GM23248 (cell line): ENCODE measurements around the gene CSMD2. TPM values are rescaled to one million over a fixed set of nuclear protein-coding genes. Genes with fewer than 3 reads are reported as not detected.

Source experiments
- DNase-seq: peaks from one replicate; pipeline ENCODE4 v3.0.0-alpha.2; 2015
- H2AFZ ChIP-seq: fragments of 200-600 bp; sonication (generic); 2 replicates; pipeline ENCODE4 v1.6.1; 2016; ENCODE audit warnings: antibody characterized with exemption
- H3F3A ChIP-seq: fragments of 200-600 bp; sonication (generic); 2 replicates; pipeline ENCODE4 v1.6.1; 2016; ENCODE audit warnings: mild to moderate bottlenecking, antibody characterized with exemption, mixed run types; ENCODE audit not compliant: insufficient read depth
- H3K27ac ChIP-seq: fragments of 200-600 bp; sonication (generic); 2 replicates; pipeline ENCODE4 v1.5.1; 2016; ENCODE audit warnings: mild to moderate bottlenecking
- H3K27me3 ChIP-seq: fragments of 200-600 bp; sonication (generic); replicated peaks from 2 replicates; pipeline ENCODE4 v1.6.1; 2016; ENCODE audit warnings: mild to moderate bottlenecking; ENCODE audit not compliant: insufficient read depth
- H3K36me3 ChIP-seq: fragments of 200-600 bp; sonication (generic); 2 replicates; pipeline ENCODE4 v1.6.1; 2016; ENCODE audit warnings: low read depth, mild to moderate bottlenecking
- H3K4me1 ChIP-seq: fragments of 200-600 bp; sonication (generic); 2 replicates; pipeline ENCODE4 v1.6.1; 2016; ENCODE audit warnings: mild to moderate bottlenecking; ENCODE audit not compliant: insufficient read depth
- H3K4me2 ChIP-seq: fragments of 200-600 bp; sonication (generic); one replicate; pipeline ENCODE4 v1.6.1; 2016; ENCODE audit warnings: mild to moderate bottlenecking; ENCODE audit not compliant: unreplicated experiment
- H3K4me3 ChIP-seq: fragments of 200-600 bp; sonication (generic); 2 replicates; pipeline ENCODE4 v1.5.1; 2016; ENCODE audit warnings: mild to moderate bottlenecking
- H3K79me2 ChIP-seq: fragments of 200-600 bp; sonication (generic); 2 replicates; pipeline ENCODE4 v1.6.1; 2016; ENCODE audit warnings: mild to moderate bottlenecking; ENCODE audit not compliant: insufficient read depth
- H3K9ac ChIP-seq: fragments of 200-600 bp; sonication (generic); 2 replicates; pipeline ENCODE4 v1.6.1; 2016; ENCODE audit warnings: mild to moderate bottlenecking
- H3K9me2 ChIP-seq: fragments of 200-600 bp; sonication (generic); 2 replicates; pipeline ENCODE4 v1.6.1; 2016; ENCODE audit warnings: mixed run types, mild to moderate bottlenecking, moderate library complexity; ENCODE audit not compliant: insufficient read depth
- H3K9me3 ChIP-seq: fragments of 200-600 bp; sonication (generic); one replicate; pipeline ENCODE4 v1.6.1; 2017; ENCODE audit warnings: low read depth
- H4K20me1 ChIP-seq: fragments of 200-600 bp; sonication (generic); 2 replicates; pipeline ENCODE4 v1.6.0; 2016; ENCODE audit not compliant: insufficient read depth
- EZH2 ChIP-seq: fragments of 200-600 bp; sonication (generic); IDR thresholded peaks from 2 replicates; pipeline ENCODE4 v1.6.1; 2018; ENCODE audit warnings: antibody characterized with exemption, mild to moderate bottlenecking; ENCODE audit not compliant: insufficient read depth, poor library complexity, severe bottlenecking
- EZH2phosphoT487 ChIP-seq: fragments of 200-600 bp; sonication (generic); IDR thresholded peaks from 2 replicates; pipeline ENCODE4 v1.6.1; 2018; ENCODE audit warnings: antibody characterized with exemption, moderate library complexity, mild to moderate bottlenecking, low read depth; ENCODE audit not compliant: insufficient read depth
- WGBS, 2 experiments: methylation state at CpG; one replicate each; pipeline ENCODE4 v1.1.6; 2015 to 2017; ENCODE audit warnings: low lambda C conversion rate in 2 of 2, low coverage in 1 of 2; ENCODE audit errors: missing lambda C conversion rate in 2 of 2; 5-methylcytosine and 5-hydroxymethylcytosine counted together
- in situ Hi-C: fragments of 300-500 bp; cut with MboI; formaldehyde crosslinking; loops from 2 replicates; pipeline ENCODE4 v1.15.0; 2020
- polyA plus RNA-seq: library from polyadenylated mRNA; unstranded; fragments of >200 nt; fragmentation: Nextera tagmentation; extraction: Ambion mirVana; gene quantifications from 2 replicates; pipeline ENCODE4 v1.2.1, GENCODE V29; 2016
- total RNA-seq: library from RNA; depleted of rRNA; stranded (reverse); fragments of >200 nt; shearing (Covaris generic); gene quantifications from 2 replicates; pipeline ENCODE4 v1.2.3, GENCODE V29; 2014

The CSMD2 gene
- total and polyA plus RNA-seq, 2 experiments from 2014 or later: 4.5 to 7.1 TPM

- H3K4me1 ChIP-seq: no peaks in the 10 kb centered on the region
- in situ Hi-C loops: no loop called here
- WGBS, 2 experiments: 61 to 65% methylated on average over 3 of the region's 3 CpGs
Measured at GRCh38 chr1:34192621-34193020, 27.6 kb upstream of the CSMD2 start.

DNA sequence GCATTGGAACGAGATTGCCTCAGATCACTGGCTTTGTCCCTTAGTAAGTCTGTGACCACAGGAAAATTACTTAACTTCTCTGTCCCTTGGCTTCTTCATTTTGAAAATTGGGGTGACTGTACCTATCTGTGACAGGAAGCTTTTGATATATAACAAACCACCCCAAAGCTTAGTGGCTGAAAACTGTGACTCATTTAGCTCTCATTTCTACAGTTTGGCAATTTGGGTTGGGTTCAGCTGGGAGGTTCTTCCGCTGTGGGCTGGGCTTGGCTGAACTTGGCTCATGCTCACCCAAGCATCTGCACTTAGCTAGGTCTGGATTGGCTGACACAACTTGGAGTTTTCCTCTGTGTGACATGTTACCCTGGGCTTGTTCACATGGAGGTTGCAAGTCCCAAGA lies 25.7 kb upstream of the CSMD2 start:
- Histone ChIP-seq H3K36me3 (no peaks in the 10 kb centered on the region), H2AFZ (no peak overlapping the region), H3F3A (no peaks in the 10 kb centered on the region), H3K4me3 (no peak overlapping the region), H3K9me2 (no peaks in the 10 kb centered on the region), H3K27me3 (peaks cover 27% of the 10 kb centered on the region), H4K20me1 (no peaks in the 10 kb centered on the region), H3K9me3 (no peaks in the 10 kb centered on the region), H3K4me1 (no peaks in the 10 kb centered on the region), H3K27ac (no peak overlapping the region), H3K9ac (no peak overlapping the region), H3K4me2 (no peak overlapping the region), H3K79me2 (no peaks in the 10 kb centered on the region)
- TF ChIP-seq EZH2phosphoT487 (no peak), EZH2 (no peak)
- no peak for DNase-seq
- WGBS, 2 experiments: 62 to 70% methylated on average over 2 of the region's 2 CpGs
- in situ Hi-C loops: no loop called here

More at GRCh38 chr1:34192621-34193020, 27.6 kb upstream of the CSMD2 start:
- Histone ChIP-seq H3K27ac (no peak overlapping the region), H4K20me1 (no peaks in the 10 kb centered on the region), H3F3A (no peaks in the 10 kb centered on the region), H3K36me3 (no peaks in the 10 kb centered on the region), H3K9me3 (no peaks in the 10 kb centered on the region), H3K9me2 (no peaks in the 10 kb centered on the region), H3K4me3 (no peak overlapping the region), H3K9ac (no peak overlapping the region), H3K79me2 (no peaks in the 10 kb centered on the region), H3K4me2 (no peak overlapping the region), H2AFZ (no peak overlapping the region), H3K27me3 (peaks cover 14% of the 10 kb centered on the region)
- no peak for DNase-seq
- TF ChIP-seq EZH2: no peak
- no peak for TF ChIP-seq EZH2phosphoT487

GRCh38 chr1:34188985-34189384 lies 24.0 kb upstream of the CSMD2 start:
- H3K4me3 ChIP-seq: no peak overlapping the region
- in situ Hi-C loops: no loop called here
- no peak overlapping the region for H3K4me2 ChIP-seq
- H3F3A ChIP-seq: no peaks in the 10 kb centered on the region
- no peak for TF ChIP-seq EZH2phosphoT487
- TF ChIP-seq EZH2: no peak
- no peaks in the 10 kb centered on the region for H3K79me2 ChIP-seq
- no peaks in the 10 kb centered on the region for H3K4me1 ChIP-seq
- H3K27me3 ChIP-seq: peaks cover 37% of the 10 kb centered on the region
- no peaks in the 10 kb centered on the region for H4K20me1 ChIP-seq
- no peak for DNase-seq
- H3K9me3 ChIP-seq: no peaks in the 10 kb centered on the region
- WGBS, 2 experiments: 62 to 65% methylated on average over 4 of the region's 4 CpGs
- H3K9me2 ChIP-seq: no peaks in the 10 kb centered on the region
- no peak overlapping the region for H2AFZ ChIP-seq
- no peak overlapping the region for H3K9ac ChIP-seq
- H3K27ac ChIP-seq: no peak overlapping the region
- H3K36me3 ChIP-seq: no peaks in the 10 kb centered on the region

DNA sequence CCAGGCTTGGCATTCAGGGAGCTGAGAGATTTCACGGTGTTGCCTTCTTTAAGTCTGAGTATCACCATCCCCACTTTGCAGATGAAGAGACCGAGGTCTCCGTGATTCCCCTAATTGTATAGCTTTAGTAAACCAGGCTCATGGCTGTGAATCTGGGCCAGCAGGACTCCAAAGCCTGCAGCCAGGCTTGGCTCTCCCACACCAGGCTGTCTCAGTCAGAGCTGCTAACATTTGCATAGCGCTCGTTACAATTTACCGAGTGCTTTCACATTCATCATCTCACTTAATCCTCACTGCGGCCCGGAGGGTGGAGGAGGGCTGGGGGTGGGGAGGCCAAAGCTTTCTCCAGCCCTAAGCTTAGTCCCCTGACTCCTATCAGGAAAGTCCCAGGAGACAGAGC lies 23.4 kb upstream of the CSMD2 start:
- in situ Hi-C loops: no loop called here

More for the DNA sequence above, 23.4 kb upstream of the CSMD2 start:
- H2AFZ ChIP-seq: no peak overlapping the region
- DNase-seq: peak; percentile 15
- H3F3A ChIP-seq: no peaks in the 10 kb centered on the region
- H3K27me3 ChIP-seq: peaks cover 37% of the 10 kb centered on the region
- H3K9me2 ChIP-seq: no peaks in the 10 kb centered on the region
- H3K36me3 ChIP-seq: no peaks in the 10 kb centered on the region
- H3K27ac ChIP-seq: no peak overlapping the region
- H3K9me3 ChIP-seq: no peaks in the 10 kb centered on the region
- no peaks in the 10 kb centered on the region for H3K4me1 ChIP-seq
- TF ChIP-seq EZH2phosphoT487 (no peak), EZH2 (no peak)
- no peak overlapping the region for H3K9ac ChIP-seq
- no peak overlapping the region for H3K4me3 ChIP-seq
- no peak overlapping the region for H3K4me2 ChIP-seq
- no peaks in the 10 kb centered on the region for H4K20me1 ChIP-seq
- WGBS, 2 experiments: 4 to 9% methylated on average over 8 of the region's 8 CpGs
- H3K79me2 ChIP-seq: no peaks in the 10 kb centered on the region
